Measurements from ENCODE around the gene PLCL1. TPM values are rescaled to one million over a fixed set of nuclear protein-coding genes. Genes with fewer than 3 reads are reported as not detected.

Gene PLCL1
- total RNA-seq, 2 donors from 2014 or later, result 2.0 to 2.9 TPM

- no peaks in the 10 kb centered on the region for H3K9me3 ChIP-seq
- DNase-seq (no peak), ATAC-seq (no peak)
- intact Hi-C loops (cut with DNase I), result no loop called here
- no peak overlapping the region for H3K27ac ChIP-seq
- no peak overlapping the region for H3K4me3 ChIP-seq
- no peaks in the 10 kb centered on the region for H3K4me1 ChIP-seq
- H3K27me3 ChIP-seq, result no peaks in the 10 kb centered on the region
- TF ChIP-seq CTCF (IDR thresholded peaks at IDR 0.05) (no peak), POLR2A (IDR thresholded peaks at IDR 0.05) (no peak)
- no peaks in the 10 kb centered on the region for H3K36me3 ChIP-seq (replicated peaks in 1 of 2; ENCODE audit: insufficient read depth in 1 of 2, low read depth in 2 of 2)
These were observed 160.3 kb downstream of the PLCL1 start for GRCh38 chr2:197964720-197965119.

GRCh38 chr2:197965756-197966155 is 161.4 kb downstream of the PLCL1 start:
- Histone ChIP-seq H3K27ac (no peak overlapping the region), H3K9me3 (no peaks in the 10 kb centered on the region), H3K4me1 (no peaks in the 10 kb centered on the region), H3K27me3 (no peaks in the 10 kb centered on the region), H3K36me3 (replicated peaks in 1 of 2; ENCODE audit: insufficient read depth in 1 of 2, low read depth in 2 of 2) (no peaks in the 10 kb centered on the region), H3K4me3 (no peak overlapping the region)
- intact Hi-C loops (cut with DNase I), result no loop called here
- DNase-seq, result no peak
- TF ChIP-seq CTCF (IDR thresholded peaks at IDR 0.05) (no peak), POLR2A (IDR thresholded peaks at IDR 0.05) (no peak)
- ATAC-seq, result no peak

- ATAC-seq, result no peak
- intact Hi-C loops (cut with DNase I), result no loop called here
- no peaks in the 10 kb centered on the region for H3K36me3 ChIP-seq (replicated peaks in 1 of 2; ENCODE audit: insufficient read depth in 1 of 2, low read depth in 2 of 2)
These were observed 165.0 kb downstream of the PLCL1 start for GRCh38 chr2:197969391-197969893.

GRCh38 chr2:197972061-197972460 is 167.7 kb downstream of the PLCL1 start:
- TF ChIP-seq CTCF (IDR thresholded peaks at IDR 0.05) (no peak), POLR2A (IDR thresholded peaks at IDR 0.05) (no peak)
- ATAC-seq, result peak; percentile 58
- Histone ChIP-seq H3K36me3 (replicated peaks in 1 of 2; ENCODE audit: insufficient read depth in 1 of 2, low read depth in 2 of 2) (no peaks in the 10 kb centered on the region), H3K27ac (no peak overlapping the region), H3K4me3 (no peak overlapping the region), H3K9me3 (no peaks in the 10 kb centered on the region), H3K27me3 (no peaks in the 10 kb centered on the region), H3K4me1 (no peaks in the 10 kb centered on the region)
- 47 to 51% methylated on average over 2 of the region's 2 CpGs for WGBS, 2 donors
- intact Hi-C loops (cut with DNase I), result no loop called here
- DNase-seq, result peak; percentile 38 to 76 (median 56)

More at GRCh38 chr2:197969391-197969893, 165.0 kb downstream of the PLCL1 start:
- Histone ChIP-seq H3K4me1 (no peaks in the 10 kb centered on the region), H3K27me3 (no peaks in the 10 kb centered on the region), H3K9me3 (no peaks in the 10 kb centered on the region), H3K27ac (no peak overlapping the region), H3K4me3 (no peak overlapping the region)
- TF ChIP-seq CTCF (IDR thresholded peaks at IDR 0.05), result no peak
- no peak for TF ChIP-seq POLR2A (IDR thresholded peaks at IDR 0.05)
- DNase-seq, result no peak

GRCh38 chr2:197972587-197972986 is 168.2 kb downstream of the PLCL1 start:
- Histone ChIP-seq H3K4me1 (no peaks in the 10 kb centered on the region), H3K36me3 (replicated peaks in 1 of 2; ENCODE audit: insufficient read depth in 1 of 2, low read depth in 2 of 2) (no peaks in the 10 kb centered on the region), H3K27me3 (no peaks in the 10 kb centered on the region), H3K9me3 (no peaks in the 10 kb centered on the region), H3K4me3 (no peak overlapping the region), H3K27ac (no peak overlapping the region)
- WGBS, 2 donors, result 65 to 95% methylated on average over 2 of the region's 2 CpGs
- no peak for DNase-seq
- ATAC-seq, result no peak
- intact Hi-C loops (cut with DNase I), result no loop called here
- TF ChIP-seq CTCF (IDR thresholded peaks at IDR 0.05), result no peak
- TF ChIP-seq POLR2A (IDR thresholded peaks at IDR 0.05), result no peak
